ENCODE data around the gene ABHD5. TPM values are rescaled to one million over a fixed set of nuclear protein-coding genes. Genes with fewer than 3 reads are reported as not detected.

The ABHD5 gene
- total and polyA plus RNA-seq, 2 of the 8 experiments (the other 6 are each of a cell fraction or from before 2014, with no cell fraction given), result 10.5 to 16.4 TPM

- TF ChIP-seq KDM5A (IDR thresholded peaks at IDR 0.05; ENCODE audit: low read length) (no peak), ATF3 (IDR thresholded peaks at IDR 0.05; ENCODE audit: insufficient read depth, low read depth, low read length) (no peak)
Measured at GRCh38 chr3:43726521-43726920, 35.8 kb downstream of the ABHD5 start (continued).
